C4-2B (cell line): Measurements from ENCODE around the gene CRADD.

Experiments
- H3K27ac ChIP-seq: fragments of 450-650 bp; 2 replicates; pipeline ENCODE4 v1.5.1; 2017
- ZFX ChIP-seq: fragments of 450-650 bp; IDR thresholded peaks from 2 replicates; pipeline ENCODE4 v1.6.1; 2017
- TF ChIP-seq, protein P1 (sequence below): fragments of 450-650 bp; conservative IDR thresholded peaks from 2 replicates; pipeline ENCODE4 v1.5.1; 2017; ENCODE audit warnings: mild to moderate bottlenecking

The CRADD gene

DNA sequence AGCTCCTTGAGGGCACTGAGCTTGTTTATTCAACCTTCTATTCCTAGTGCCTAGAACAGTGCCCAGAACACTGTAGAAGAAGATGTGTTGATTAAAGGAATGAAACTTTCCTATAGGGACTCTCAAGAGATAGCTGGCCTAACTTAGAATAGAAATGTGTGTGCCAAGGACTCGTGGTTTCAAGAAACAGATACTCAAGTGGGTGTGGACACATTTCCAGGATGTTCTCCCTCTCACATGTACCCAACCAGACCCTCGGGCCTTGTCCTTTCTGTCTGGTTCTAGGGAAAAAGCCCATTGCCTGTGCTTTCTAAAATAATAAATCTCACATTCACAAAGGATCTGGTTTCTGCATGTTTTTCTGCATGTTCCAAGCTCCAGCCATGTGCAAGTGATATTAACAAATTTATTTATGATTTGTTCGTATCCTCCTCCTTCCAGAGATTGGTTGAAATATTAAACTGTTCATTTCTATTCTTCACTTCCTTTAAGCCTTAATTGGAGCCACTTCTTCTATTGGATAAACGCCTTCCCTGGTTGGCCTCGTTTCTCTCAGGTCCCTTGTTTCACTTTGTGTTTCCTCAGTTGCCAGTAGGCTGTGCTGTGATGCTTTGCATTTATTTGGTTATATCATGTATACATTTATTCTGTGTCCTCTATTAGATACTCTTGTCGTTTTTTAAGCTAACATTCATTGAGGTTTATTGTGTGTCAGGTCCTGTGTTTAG lies 89.8 kb downstream of the CRADD start:
- no peak overlapping the region for H3K27ac ChIP-seq
- no peak for TF ChIP-seq ZFX
- TF ChIP-seq, protein P1, sequence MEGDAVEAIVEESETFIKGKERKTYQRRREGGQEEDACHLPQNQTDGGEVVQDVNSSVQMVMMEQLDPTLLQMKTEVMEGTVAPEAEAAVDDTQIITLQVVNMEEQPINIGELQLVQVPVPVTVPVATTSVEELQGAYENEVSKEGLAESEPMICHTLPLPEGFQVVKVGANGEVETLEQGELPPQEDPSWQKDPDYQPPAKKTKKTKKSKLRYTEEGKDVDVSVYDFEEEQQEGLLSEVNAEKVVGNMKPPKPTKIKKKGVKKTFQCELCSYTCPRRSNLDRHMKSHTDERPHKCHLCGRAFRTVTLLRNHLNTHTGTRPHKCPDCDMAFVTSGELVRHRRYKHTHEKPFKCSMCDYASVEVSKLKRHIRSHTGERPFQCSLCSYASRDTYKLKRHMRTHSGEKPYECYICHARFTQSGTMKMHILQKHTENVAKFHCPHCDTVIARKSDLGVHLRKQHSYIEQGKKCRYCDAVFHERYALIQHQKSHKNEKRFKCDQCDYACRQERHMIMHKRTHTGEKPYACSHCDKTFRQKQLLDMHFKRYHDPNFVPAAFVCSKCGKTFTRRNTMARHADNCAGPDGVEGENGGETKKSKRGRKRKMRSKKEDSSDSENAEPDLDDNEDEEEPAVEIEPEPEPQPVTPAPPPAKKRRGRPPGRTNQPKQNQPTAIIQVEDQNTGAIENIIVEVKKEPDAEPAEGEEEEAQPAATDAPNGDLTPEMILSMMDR = peak; percentile 68

DNA sequence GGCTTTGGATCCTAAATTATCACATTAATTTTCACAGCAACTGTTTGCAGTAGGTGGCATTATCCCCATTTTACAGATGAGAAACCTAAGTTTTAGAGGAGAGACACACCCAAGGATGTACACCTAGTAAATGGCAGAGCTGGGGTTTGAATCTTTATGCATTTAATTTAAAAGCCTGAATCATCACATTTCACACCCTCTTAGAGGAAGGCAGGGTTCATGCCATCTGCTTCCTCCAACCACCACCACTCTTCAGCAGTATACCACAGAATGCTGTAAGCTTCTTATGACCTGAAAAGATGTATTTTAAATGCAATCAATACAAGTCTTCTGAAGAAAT lies 90.3 kb downstream of the CRADD start:
- TF ChIP-seq, protein P1 = peak; percentile 37
- TF ChIP-seq ZFX = no peak
- no peak overlapping the region for H3K27ac ChIP-seq

DNA sequence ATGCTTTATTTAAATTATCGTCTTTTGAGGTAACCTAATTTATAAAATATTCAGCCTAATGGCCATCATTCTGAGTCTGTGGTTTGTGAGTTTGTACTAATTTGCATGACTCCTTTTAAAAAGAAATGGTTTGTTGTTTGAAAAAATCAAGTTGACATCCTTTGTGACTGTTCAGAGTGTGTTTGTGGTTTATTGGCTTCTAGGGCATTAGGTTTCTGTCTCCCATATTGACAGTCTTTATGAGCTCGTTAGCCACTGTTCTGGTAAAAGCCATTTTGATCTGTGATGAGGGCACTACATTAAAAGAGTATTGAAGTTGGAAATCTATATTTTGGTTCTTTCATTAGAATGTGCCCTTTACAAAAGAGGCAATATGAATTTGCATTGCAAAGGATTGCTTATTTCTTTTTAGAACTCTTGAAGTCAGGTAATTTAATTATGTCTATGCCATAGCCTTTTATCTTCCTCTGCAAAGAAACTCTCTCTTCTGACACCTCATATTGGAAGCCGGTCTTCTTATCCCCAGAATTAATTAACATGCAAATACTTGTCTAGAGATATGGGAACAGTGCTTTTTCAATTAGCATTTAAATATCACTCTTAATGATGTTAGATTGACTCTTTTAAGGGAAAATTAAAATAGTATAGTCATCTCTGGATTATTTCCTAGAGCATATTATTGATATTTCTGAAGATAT lies 95.0 kb downstream of the CRADD start:
- H3K27ac ChIP-seq = no peak overlapping the region
- no peak for TF ChIP-seq ZFX
- TF ChIP-seq, protein P1 = no peak

DNA sequence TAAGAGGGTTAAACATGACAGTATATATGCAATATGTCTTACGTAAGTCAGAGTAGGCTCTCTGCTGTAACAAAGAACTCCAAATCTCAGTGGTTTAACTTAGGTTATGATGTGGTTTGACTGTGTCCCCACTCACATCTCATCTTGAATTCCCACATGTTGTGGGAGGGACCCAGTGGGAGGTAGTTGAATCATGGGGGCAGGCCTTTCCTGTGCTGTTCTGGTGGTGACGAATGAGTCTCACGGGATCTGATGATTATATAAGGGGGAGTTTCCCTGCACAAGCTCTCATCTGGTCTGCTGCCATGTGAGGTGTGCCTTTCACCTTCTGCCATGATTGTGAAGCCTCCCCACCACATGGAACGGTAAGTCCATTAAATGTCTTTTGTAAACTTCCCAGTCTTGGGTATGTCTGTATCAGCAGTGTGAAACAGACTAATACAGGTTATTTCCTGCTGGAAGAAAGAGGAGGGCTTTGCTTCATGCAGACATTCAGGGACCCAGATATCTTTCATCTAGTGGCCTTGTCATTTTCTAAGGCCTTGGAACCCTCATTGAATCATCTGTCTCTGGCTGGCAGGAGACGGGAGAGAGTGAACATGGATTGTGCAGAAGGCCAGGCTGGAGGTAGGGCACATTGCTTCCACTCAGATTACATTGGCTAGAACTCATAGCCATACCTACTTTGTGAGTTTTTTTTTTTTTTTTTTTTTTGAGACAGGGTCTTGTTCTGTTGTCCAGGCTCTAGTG lies 96.1 kb downstream of the CRADD start:
- TF ChIP-seq ZFX = no peak
- TF ChIP-seq, protein P1 = no peak
- H3K27ac ChIP-seq = no peak overlapping the region

DNA sequence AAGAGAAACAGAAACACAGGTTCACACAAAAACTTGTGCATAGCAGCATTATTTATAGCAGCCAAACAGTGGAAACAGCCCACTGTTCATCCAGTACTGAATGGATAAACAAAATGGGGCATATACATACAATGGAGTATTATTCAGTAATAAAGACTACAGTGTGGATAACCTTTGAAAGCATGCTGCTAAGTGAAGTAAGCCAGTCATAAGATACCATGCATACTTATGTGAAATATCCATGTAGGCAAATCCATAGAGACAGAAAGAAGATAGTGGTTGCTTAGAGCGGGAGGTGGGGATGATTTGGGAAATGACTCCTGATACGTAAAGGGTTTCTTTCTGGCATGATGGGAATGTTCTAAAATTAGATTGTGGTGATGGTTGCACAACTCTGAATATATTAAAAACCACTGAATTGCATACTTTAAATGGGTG lies 99.4 kb downstream of the CRADD start:
- TF ChIP-seq, protein P1 = no peak
- TF ChIP-seq ZFX = no peak
- H3K27ac ChIP-seq = no peak overlapping the region

DNA sequence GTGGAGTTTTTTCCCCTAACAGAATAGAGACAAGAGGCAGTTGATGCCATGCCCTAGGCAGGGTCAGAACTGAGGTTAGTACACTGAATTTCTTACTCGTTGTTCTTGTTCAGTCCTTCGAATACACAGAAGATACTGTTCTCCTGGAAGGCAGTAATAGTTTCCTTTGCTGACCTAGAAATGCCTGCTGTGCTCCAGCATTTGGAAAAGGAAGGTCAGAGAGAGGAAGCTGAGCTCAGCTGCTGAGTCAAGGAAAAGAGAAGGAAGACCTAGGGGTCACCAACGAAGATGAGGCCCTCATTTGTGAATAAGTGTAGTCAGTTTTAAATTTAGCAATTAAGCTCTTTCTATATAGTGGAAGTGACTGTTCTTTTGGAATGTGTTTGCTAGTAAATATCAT lies 100.1 kb downstream of the CRADD start:
- no peak overlapping the region for H3K27ac ChIP-seq
- no peak for TF ChIP-seq ZFX

DNA sequence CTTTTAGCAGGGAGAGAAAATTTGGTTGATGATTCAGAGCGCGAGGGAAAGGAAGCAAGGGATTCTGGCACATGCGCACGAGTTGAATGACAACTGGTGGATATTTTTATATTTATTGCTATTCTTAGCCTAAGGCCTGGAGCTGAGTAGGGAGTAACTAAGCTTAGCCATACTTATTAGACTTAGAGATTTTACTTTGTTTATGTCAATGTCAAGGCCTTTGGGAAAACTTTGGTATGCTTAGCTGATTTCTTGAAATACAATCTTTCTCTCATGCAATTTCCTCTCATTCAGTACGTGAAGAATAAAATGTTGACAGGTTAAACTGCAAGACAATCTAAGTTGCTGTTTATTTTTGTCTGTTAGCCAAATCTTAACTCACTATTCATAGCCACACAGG lies 101.1 kb downstream of the CRADD start:
- H3K27ac ChIP-seq = no peak overlapping the region
- TF ChIP-seq, protein P1 = no peak
- TF ChIP-seq ZFX = no peak
